Skeletal muscle tissue (tissue), 4 donors: ENCODE measurements around the gene SEMA3E. TPM values are rescaled to one million over a fixed set of nuclear protein-coding genes. Genes with fewer than 3 reads are reported as not detected.

Experiments
- H3K27ac ChIP-seq: one replicate; pipeline ENCODE4 v1.7.0; 2013; ENCODE audit warnings: mild to moderate bottlenecking, low read depth, low read length, inconsistent platforms
- H3K27me3 ChIP-seq, 3 donors: one replicate each; pipeline ENCODE4 v1.7.0; 2013; ENCODE audit warnings: low read length in 3 of 3; ENCODE audit not compliant: control insufficient read depth in 3 of 3, insufficient read depth in 3 of 3
- H3K36me3 ChIP-seq, 3 donors: one replicate each; pipeline ENCODE4 v1.7.0; 2013; ENCODE audit warnings: low read length in 3 of 3; ENCODE audit not compliant: control insufficient read depth in 3 of 3, insufficient read depth in 3 of 3
- H3K4me1 ChIP-seq, 3 donors: one replicate each; pipeline ENCODE4 v1.7.0; 2013; ENCODE audit warnings: low read length in 3 of 3, mild to moderate bottlenecking in 3 of 3; ENCODE audit not compliant: control insufficient read depth in 3 of 3, insufficient read depth in 3 of 3
- H3K4me3 ChIP-seq, 3 donors: one replicate each; pipeline ENCODE4 v1.7.0; 2013; ENCODE audit warnings: low read length in 3 of 3
- H3K9ac ChIP-seq, 3 donors: one replicate each; pipeline ENCODE4 v1.7.0; 2013; ENCODE audit warnings: low read length in 3 of 3, mild to moderate bottlenecking in 3 of 3, moderate library complexity in 2 of 3, low read depth in 1 of 3
- H3K9me3 ChIP-seq, 3 donors: one replicate each; pipeline ENCODE4 v1.7.0; 2013; ENCODE audit warnings: low read length in 3 of 3; ENCODE audit not compliant: control insufficient read depth in 3 of 3
- total RNA-seq: library from RNA; depleted of rRNA; stranded (reverse); fragments of >200 nt; gene quantifications from one replicate; pipeline ENCODE4 v1.2.3, GENCODE V29; 2014
- donor health status: Osteomylitis.

The SEMA3E gene
- total RNA-seq, 1 donor from 2014 or later: 1.0 TPM

- Histone ChIP-seq H3K27ac (no peak overlapping the region), H3K9ac (no peak overlapping the region), H3K27me3 (no peaks in the 10 kb centered on the region), H3K36me3 (no peaks in the 10 kb centered on the region), H3K4me1 (peaks cover 0 to 4% (median 3%) of the 10 kb centered on the region in 3 donors), H3K4me3 (no peak overlapping the region), H3K9me3 (no peaks in the 10 kb centered on the region)
Measured at GRCh38 chr7:83643739-83644138, 5.2 kb downstream of the SEMA3E start.

DNA sequence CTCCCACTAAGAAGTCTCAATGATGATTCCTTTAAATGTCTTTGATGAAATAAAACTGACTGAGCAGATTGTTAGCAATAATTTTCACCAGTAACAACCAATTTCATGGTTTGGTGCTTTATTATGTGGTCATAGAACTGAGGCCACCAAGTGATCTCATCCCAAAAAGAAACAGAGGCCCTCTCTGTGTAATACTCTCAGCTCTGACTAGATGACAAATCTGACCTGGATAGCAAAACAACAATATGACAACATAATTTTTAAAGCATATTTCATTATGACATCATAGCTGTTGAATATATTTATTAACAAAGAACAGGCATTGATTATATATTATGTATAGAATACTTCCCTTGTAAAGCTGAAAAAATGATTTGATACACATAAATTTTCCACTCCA is 5.9 kb downstream of the SEMA3E start:
- Histone ChIP-seq H3K4me3 (no peak overlapping the region), H3K9me3 (no peaks in the 10 kb centered on the region), H3K27ac (no peak overlapping the region), H3K27me3 (no peaks in the 10 kb centered on the region), H3K36me3 (no peaks in the 10 kb centered on the region), H3K4me1 (no peaks in the 10 kb centered on the region), H3K9ac (no peak overlapping the region)

DNA sequence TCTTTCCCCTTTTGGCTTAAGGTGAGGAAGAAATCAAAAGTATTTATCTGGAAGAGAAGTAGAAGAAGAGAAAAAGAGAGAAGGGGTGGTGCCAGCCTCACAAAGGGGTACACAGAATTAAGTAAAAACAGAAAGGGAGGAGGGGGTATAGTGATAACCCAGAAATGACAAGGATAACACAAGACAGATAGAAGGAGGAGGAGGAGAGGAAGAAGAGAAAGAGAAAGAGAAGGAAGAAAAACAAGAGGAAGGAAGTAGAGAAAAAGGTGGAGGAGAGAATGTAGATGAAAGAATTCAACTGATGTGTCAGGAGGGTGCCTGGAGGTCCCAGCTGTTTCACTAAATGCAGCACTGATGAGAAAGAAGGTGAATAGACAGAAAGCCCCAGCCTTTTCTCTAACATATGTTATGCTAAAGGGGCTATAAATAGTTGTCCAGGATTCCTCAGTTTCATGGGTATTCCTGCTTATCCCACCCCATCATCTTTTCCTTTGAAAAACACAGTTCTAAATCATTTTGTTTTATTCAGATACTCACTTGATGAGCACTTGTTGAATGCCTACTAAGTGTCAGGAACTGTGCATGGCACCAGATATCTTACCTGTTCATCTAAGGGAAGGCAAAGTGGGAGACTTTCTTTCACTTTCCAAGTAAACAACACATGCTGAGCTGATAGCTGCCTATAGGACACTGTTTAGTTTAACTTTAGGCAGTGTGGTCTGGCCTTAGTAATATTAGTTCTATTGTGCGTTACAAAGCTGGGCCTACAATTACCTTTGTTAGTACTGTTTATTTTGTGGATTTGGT is 8.0 kb downstream of the SEMA3E start:
- Histone ChIP-seq H3K9ac (no peak overlapping the region), H3K36me3 (no peaks in the 10 kb centered on the region), H3K27me3 (no peaks in the 10 kb centered on the region), H3K9me3 (no peaks in the 10 kb centered on the region), H3K27ac (no peak overlapping the region), H3K4me1 (no peaks in the 10 kb centered on the region), H3K4me3 (no peak overlapping the region)

DNA sequence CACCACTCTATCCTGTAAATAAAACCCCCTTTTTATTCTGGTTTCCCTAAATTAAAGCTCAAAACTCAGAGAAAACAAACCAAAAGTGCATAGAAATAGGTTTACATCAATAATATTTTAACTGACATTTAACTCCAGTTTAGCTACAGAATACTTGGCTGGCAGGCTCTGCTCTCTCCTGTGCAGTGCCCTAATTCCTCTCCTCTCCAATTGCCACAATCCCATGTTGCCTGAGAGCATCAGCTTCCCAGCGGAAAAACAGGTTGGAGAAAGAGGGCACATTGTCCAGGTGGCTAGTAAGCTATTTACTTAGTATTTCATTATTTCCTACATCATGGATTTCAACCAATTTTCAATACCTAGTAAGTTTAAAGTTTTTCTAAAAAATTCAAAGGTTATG is 8.7 kb downstream of the SEMA3E start:
- Histone ChIP-seq H3K9me3 (no peaks in the 10 kb centered on the region), H3K27ac (no peak overlapping the region), H3K4me3 (no peak overlapping the region), H3K9ac (no peak overlapping the region), H3K4me1 (no peaks in the 10 kb centered on the region), H3K27me3 (no peaks in the 10 kb centered on the region), H3K36me3 (no peaks in the 10 kb centered on the region)

DNA sequence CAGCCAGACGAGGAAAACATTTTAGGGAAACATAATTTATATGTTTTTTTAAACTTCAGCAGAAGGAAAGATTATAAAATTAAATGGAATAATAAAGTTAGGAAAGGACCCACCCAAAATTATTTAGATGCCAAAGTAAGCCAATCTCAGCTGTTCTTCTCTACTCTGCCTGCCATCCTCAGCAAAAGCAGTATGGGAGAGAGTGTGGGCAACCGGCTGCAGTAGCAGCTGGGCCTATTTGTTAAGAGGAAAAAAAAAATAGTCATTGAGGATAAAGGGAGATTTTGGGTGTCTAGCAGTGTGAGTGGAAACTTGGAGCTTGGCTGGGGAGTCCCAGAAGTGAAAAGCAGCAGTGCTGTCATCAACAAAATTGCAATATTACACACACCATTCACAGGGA is 15.4 kb downstream of the SEMA3E start:
- H3K9me3 ChIP-seq: no peaks in the 10 kb centered on the region
- H3K4me3 ChIP-seq: no peak overlapping the region
- H3K4me1 ChIP-seq: no peaks in the 10 kb centered on the region
- H3K36me3 ChIP-seq: no peaks in the 10 kb centered on the region
- H3K27me3 ChIP-seq: no peaks in the 10 kb centered on the region
- H3K9ac ChIP-seq: no peak overlapping the region
- no peak overlapping the region for H3K27ac ChIP-seq

DNA sequence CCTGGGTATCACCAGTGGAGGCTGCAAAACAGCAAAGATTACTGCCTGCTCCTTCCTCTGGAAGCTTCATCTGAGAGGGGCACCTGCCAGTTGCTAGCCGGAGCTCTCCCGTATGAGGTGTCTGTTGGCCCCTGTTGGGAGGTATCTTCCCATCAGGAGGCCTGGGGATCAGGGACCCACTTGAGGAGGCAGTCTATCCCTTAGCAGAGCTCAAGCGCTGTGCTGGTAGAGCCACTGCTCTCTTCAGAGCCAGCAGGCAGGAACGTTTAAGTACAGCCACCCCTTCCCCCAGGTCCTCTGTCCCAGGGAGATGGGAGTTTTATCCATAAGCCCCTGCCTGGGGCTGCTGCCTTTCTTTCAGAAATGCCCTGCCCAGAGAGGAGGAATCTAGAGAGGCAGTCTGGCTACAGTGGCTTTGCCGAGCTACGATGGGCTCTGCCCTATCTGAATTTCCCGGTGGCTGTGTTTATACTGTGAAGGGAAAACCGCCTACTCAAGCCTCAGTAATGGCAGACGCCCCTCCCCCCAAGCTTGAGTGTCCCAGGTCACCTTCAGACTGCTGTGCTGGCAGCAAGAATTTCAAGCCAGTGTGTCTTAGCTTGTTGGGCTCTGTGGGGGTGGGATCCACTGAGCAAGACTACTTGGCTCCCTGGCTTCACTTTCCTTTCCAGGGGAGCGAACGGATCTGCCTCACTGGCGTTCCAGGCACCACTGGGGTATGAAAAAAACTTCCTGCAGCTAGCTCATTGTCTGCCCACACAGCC is 19.6 kb downstream of the SEMA3E start:
- H3K4me1 ChIP-seq: no peaks in the 10 kb centered on the region
- H3K27me3 ChIP-seq: no peaks in the 10 kb centered on the region
- H3K4me3 ChIP-seq: no peak overlapping the region
- no peaks in the 10 kb centered on the region for H3K36me3 ChIP-seq
- no peak overlapping the region for H3K27ac ChIP-seq
- H3K9ac ChIP-seq: no peak overlapping the region
- H3K9me3 ChIP-seq: no peaks in the 10 kb centered on the region

DNA sequence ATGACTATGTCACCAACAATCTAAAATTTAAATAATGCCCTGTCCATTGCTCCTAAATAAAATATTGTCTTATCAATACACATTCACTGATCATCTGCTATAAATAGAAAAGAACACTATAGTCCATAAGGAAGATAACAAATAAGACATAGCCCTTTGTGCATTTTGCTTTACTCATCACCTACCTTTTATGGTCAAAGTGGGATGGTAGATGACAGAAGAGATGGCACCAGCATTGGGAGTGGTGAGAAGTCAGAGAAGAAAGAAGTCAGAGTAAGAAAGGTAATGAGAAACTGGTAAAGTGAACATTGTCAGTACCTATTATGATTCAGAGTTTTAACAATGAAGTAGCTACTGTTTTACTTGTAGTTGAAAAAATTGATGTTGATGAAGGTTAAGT is 31.1 kb downstream of the SEMA3E start:
- H3K27me3 ChIP-seq: no peaks in the 10 kb centered on the region

GRCh38 chr7:83614112-83614511 is 34.8 kb downstream of the SEMA3E start:
- H3K4me3 ChIP-seq: no peak overlapping the region
- H3K9me3 ChIP-seq: no peaks in the 10 kb centered on the region
- H3K4me1 ChIP-seq: no peaks in the 10 kb centered on the region
- no peaks in the 10 kb centered on the region for H3K27me3 ChIP-seq
- no peaks in the 10 kb centered on the region for H3K36me3 ChIP-seq
- no peak overlapping the region for H3K9ac ChIP-seq
- no peak overlapping the region for H3K27ac ChIP-seq

More for the DNA sequence above, 31.1 kb downstream of the SEMA3E start:
- H3K36me3 ChIP-seq: no peaks in the 10 kb centered on the region
- no peak overlapping the region for H3K27ac ChIP-seq
- no peak overlapping the region for H3K4me3 ChIP-seq
- H3K9me3 ChIP-seq: no peaks in the 10 kb centered on the region
- H3K4me1 ChIP-seq: no peaks in the 10 kb centered on the region
- H3K9ac ChIP-seq: no peak overlapping the region

GRCh38 chr7:83613232-83613631 is 35.7 kb downstream of the SEMA3E start:
- no peak overlapping the region for H3K9ac ChIP-seq
- no peaks in the 10 kb centered on the region for H3K9me3 ChIP-seq
- no peak overlapping the region for H3K4me3 ChIP-seq
- no peaks in the 10 kb centered on the region for H3K4me1 ChIP-seq
- H3K27me3 ChIP-seq: no peaks in the 10 kb centered on the region
- H3K36me3 ChIP-seq: no peaks in the 10 kb centered on the region
- H3K27ac ChIP-seq: no peak overlapping the region

DNA sequence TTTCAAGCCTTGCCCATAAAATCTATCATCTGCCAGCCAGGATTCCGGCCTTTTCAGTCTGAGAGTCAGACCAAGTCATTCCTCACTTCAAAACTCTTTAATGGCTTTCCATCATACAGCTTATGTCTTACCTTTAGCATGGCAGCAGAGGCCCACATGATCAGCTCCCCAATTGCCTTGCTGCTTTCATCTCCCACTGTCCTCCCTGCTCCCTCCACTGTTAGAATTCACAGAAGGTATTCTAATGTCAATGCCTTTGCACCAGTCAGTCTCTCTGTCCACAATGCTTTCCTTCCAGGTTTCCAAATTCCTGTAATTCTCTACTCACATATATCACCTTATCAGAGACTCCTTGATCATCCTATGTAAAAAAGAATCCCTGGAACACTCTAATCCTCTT is 37.2 kb downstream of the SEMA3E start:
- Histone ChIP-seq H3K9ac (no peak overlapping the region), H3K27ac (no peak overlapping the region), H3K36me3 (no peaks in the 10 kb centered on the region), H3K27me3 (no peaks in the 10 kb centered on the region), H3K4me1 (no peaks in the 10 kb centered on the region), H3K4me3 (no peak overlapping the region), H3K9me3 (no peaks in the 10 kb centered on the region)
